Endothelial cell of umbilical vein (primary cell): ENCODE results near the gene SLC18B1. TPM values are rescaled to one million over a fixed set of nuclear protein-coding genes. Genes with fewer than 3 reads are reported as not detected.

Source experiments
- BruUV-seq: library from RNA; stranded (reverse); fragments of 400-500 nt; replicated peaks from 2 replicates; lab custom pipeline; 2021; lab: Mats Ljungman, UMichigan
- CTCF ChIA-PET: fragments of 300-600, 350-600 bp; sonication (Branson Sonifier 250); formaldehyde crosslinking; loops from one replicate; lab custom pipeline; 2021; ENCODE audit warnings: antibody characterized with exemption, inconsistent platforms; lab: Charles Lee
- POLR2A ChIA-PET: fragments of 300-600, 350-600 bp; sonication (Branson Sonifier 250); formaldehyde crosslinking; loops from one replicate; lab custom pipeline; 2021; ENCODE audit warnings: antibody characterized with exemption, inconsistent platforms; lab: Charles Lee
- DNase-seq: peaks from one replicate; pipeline ENCODE4 v3.0.0-alpha.2; 2011; ENCODE audit warnings: low read depth, low spot score
- FAIRE-seq: peaks from 2 replicates; lab custom pipeline; 2011; peaks lifted over from hg19 to GRCh38; lab: Jason Lieb, UNC
- H2AFZ ChIP-seq: 2 replicates; pipeline ENCODE4 v1.6.0; 2012; ENCODE audit warnings: low read depth, low read length, control low read depth, inconsistent platforms
- H3K27ac ChIP-seq: 2 replicates; pipeline ENCODE4 v1.5.1; 2011; ENCODE audit warnings: low read depth, mild to moderate bottlenecking, control low read depth, low read length, moderate library complexity; ENCODE audit not compliant: insufficient read depth
- H3K27me3 ChIP-seq, 2 experiments: 2 replicates each; pipeline versions ENCODE4 v1.6.0 to v1.6.1; 2011; ENCODE audit warnings: low read length in 2 of 2, mixed read lengths in 1 of 2; ENCODE audit not compliant: control insufficient read depth in 2 of 2, insufficient read depth in 2 of 2
- H3K36me3 ChIP-seq, 2 experiments: 2 replicates in 1 of 2; 3 replicates in 1 of 2; pipeline ENCODE4 v1.5.1; 2011; ENCODE audit warnings: low read length in 2 of 2, mild to moderate bottlenecking in 1 of 2, moderate library complexity in 1 of 2; ENCODE audit not compliant: control insufficient read depth in 2 of 2, insufficient read depth in 2 of 2; ENCODE audit errors: extremely low read depth in 1 of 2
- H3K4me1 ChIP-seq: 3 replicates; pipeline ENCODE4 v1.5.1; 2011; ENCODE audit warnings: mild to moderate bottlenecking, low read length; ENCODE audit not compliant: control insufficient read depth, insufficient read depth; ENCODE audit errors: extremely low read depth
- H3K4me2 ChIP-seq: 2 replicates; pipeline ENCODE4 v1.6.1; 2011; ENCODE audit warnings: low read length, control low read depth, mixed read lengths; ENCODE audit not compliant: insufficient read depth
- H3K4me3 ChIP-seq, 3 experiments: fragments of 200-600 bp in 1 of 3; sonication (generic), shearing (Covaris generic) in 1 of 3; replicated peaks in 1 of 3; 2 replicates each; pipeline ENCODE4 v1.5.1; 2011 to 2016; ENCODE audit warnings: control low read depth in 3 of 3, low read length in 3 of 3, mild to moderate bottlenecking in 2 of 3, inconsistent platforms in 1 of 3, low read depth in 1 of 3, moderate library complexity in 1 of 3; ENCODE audit not compliant: insufficient read depth in 1 of 3
- H3K79me2 ChIP-seq: 2 replicates; pipeline ENCODE4 v1.6.0; 2012; ENCODE audit warnings: low read length, inconsistent platforms; ENCODE audit not compliant: control insufficient read depth, insufficient read depth
- H3K9ac ChIP-seq: replicated peaks from 2 replicates; pipeline ENCODE3; 2011; ENCODE audit warnings: low read length, control low read depth; ENCODE audit not compliant: insufficient read depth; ENCODE audit errors: extremely low read depth
- H3K9me1 ChIP-seq: replicated peaks from 3 replicates; pipeline ENCODE4 v1.6.0; 2011; ENCODE audit warnings: mild to moderate bottlenecking, low read length; ENCODE audit not compliant: control insufficient read depth, insufficient read depth; ENCODE audit errors: extremely low read depth
- H3K9me3 ChIP-seq: replicated peaks from 2 replicates; pipeline ENCODE4 v1.5.1; 2012; ENCODE audit warnings: low read length, inconsistent platforms; ENCODE audit not compliant: control insufficient read depth, insufficient read depth
- H4K20me1 ChIP-seq: replicated peaks from 2 replicates; pipeline ENCODE3; 2011; ENCODE audit warnings: mild to moderate bottlenecking, low read length; ENCODE audit not compliant: control insufficient read depth, insufficient read depth; ENCODE audit errors: extremely low read depth
- CTCF ChIP-seq, 2 donors: IDR thresholded peaks; 1 replicate in 1 of 2; 2 replicates in 1 of 2; pipeline ENCODE4 v1.5.1; 2011; ENCODE audit warnings: low read length in 2 of 2, mild to moderate bottlenecking in 2 of 2, moderate library complexity in 2 of 2, control low read depth in 1 of 2, inconsistent platforms in 1 of 2, low read depth in 1 of 2; ENCODE audit not compliant: insufficient read depth in 1 of 2; ENCODE audit errors: extremely low read depth in 1 of 2
- EZH2 ChIP-seq: IDR thresholded peaks from 2 replicates; pipeline ENCODE4 v1.6.1; 2012; ENCODE audit warnings: borderline replicate concordance, low read depth, mild to moderate bottlenecking, moderate library complexity, low read length, inconsistent platforms; ENCODE audit not compliant: severe bottlenecking
- FOS ChIP-seq: IDR thresholded peaks from 2 replicates; pipeline ENCODE4 v1.6.1; 2011; ENCODE audit warnings: mild to moderate bottlenecking, low read length, moderate library complexity, borderline replicate concordance; ENCODE audit not compliant: insufficient read depth
- GATA2 ChIP-seq: IDR thresholded peaks from 2 replicates; pipeline ENCODE4 v1.7.0; 2011; ENCODE audit warnings: low read depth, mild to moderate bottlenecking, moderate library complexity, mixed read lengths, low read length; ENCODE audit not compliant: insufficient read length, insufficient read depth
- JUN ChIP-seq: IDR thresholded peaks from 2 replicates; pipeline ENCODE4 v1.6.1; 2011; ENCODE audit warnings: borderline replicate concordance, low read depth; ENCODE audit not compliant: insufficient read length, insufficient read depth
- MYC ChIP-seq: IDR thresholded peaks from one replicate; pipeline ENCODE4 v1.6.1; 2011; ENCODE audit warnings: mild to moderate bottlenecking, low read depth, low read length
- POLR2AphosphoS5 ChIP-seq: IDR thresholded peaks from 2 replicates; pipeline ENCODE4 v1.6.1; 2012; ENCODE audit warnings: low read depth, mild to moderate bottlenecking, control low read depth, low read length, moderate library complexity; ENCODE audit not compliant: insufficient read depth
- dilution Hi-C: fragments of 300-500 bp; cut with MboI; formaldehyde crosslinking; loops from one replicate; pipeline ENCODE4 v1.15.0; 2019; ENCODE audit warnings: low sequenced_read_pairs; ENCODE audit not compliant: extremely low pct_ligation_motif_present
- intact Hi-C: fragments of 100-400 bp; cut with micrococcal nuclease; formaldehyde crosslinking; loops from one replicate; pipeline ENCODE4 v1.10.0; 2022
- polyA plus RNA-seq, 4 experiments: library from polyadenylated mRNA; depleted of rRNA in 3 of 4; stranded (reverse) in 3 of 4; unstranded in 1 of 4; fragments of >200 nt; gene quantifications; 2 replicates each; pipeline versions ENCODE4 v1.2.1 to v1.2.3, GENCODE V29; 2011 to 2012; ENCODE audit warnings: missing spikeins in 1 of 4
- total RNA-seq: library from RNA; stranded (reverse); gene quantifications from 2 replicates; pipeline ENCODE4 v1.2.3, GENCODE V29; 2021

SLC18B1 gene
- total and polyA plus RNA-seq, 2 donors (not counting 3 experiments of a cell fraction or from before 2014, with no cell fraction given): 8.4 to 9.2 TPM

GRCh38 chr6:132798869-132799538 lies 567 bp upstream of the SLC18B1 start:
- Histone ChIP-seq H3K36me3 (no peaks in the 10 kb centered on the region), H3K27me3 (peaks cover 0 to 3% of the 10 kb centered on the region in 2 experiments), H3K27ac (peak overlapping the region; percentile 26), H3K9me1 (no peaks in the 10 kb centered on the region), H3K4me3 (peak overlapping the region; percentile 95 to 97 (median 96)), H3K4me2 (peak overlapping the region; percentile 100), H3K4me1 (peaks cover 3% of the 10 kb centered on the region), H3K79me2 (no peaks in the 10 kb centered on the region), H3K9me3 (no peaks in the 10 kb centered on the region), H4K20me1 (no peaks in the 10 kb centered on the region), H3K9ac (peak overlapping the region; percentile 72), H2AFZ (peak overlapping the region; percentile 95)
- POLR2A ChIA-PET: interaction anchor here (0.6 to 1.5 kb wide), 3 partner anchors 16 to 288 kb away, joined by 6 to 16 read pairs (median 6); partner anchors contain the start of gene RPS12
- no TSS peak for BruUV-seq
- FAIRE-seq: peak; percentile 92
- peak; percentile 86 for DNase-seq
- dilution Hi-C loops: no loop called here
- intact Hi-C loops: loop anchor here (1.0 to 10.0 kb wide), 7 partner anchors 15 to 517 kb away; partner anchors contain the start of gene RPS12
- CTCF ChIA-PET: interaction anchor here (0.6 to 4.7 kb wide), 40 partner anchors 9 to 1303 kb away, joined by 3 to 154 read pairs (median 4); partner anchors contain the start of gene RPS12
- TF ChIP-seq CTCF (IDR thresholded peaks at IDR 0.05; ENCODE audit: extremely low read depth in 1 of 2, insufficient read depth in 1 of 2, low read depth in 1 of 2, low read length in 2 of 2): peak; percentile 78 to 84
- no peak for TF ChIP-seq GATA2
- no peak for TF ChIP-seq FOS
- TF ChIP-seq MYC: peak; percentile 46
- TF ChIP-seq JUN: no peak
- TF ChIP-seq POLR2AphosphoS5: no peak
- no peak for TF ChIP-seq EZH2
